ENCODE data around the gene HGD.

DNA sequence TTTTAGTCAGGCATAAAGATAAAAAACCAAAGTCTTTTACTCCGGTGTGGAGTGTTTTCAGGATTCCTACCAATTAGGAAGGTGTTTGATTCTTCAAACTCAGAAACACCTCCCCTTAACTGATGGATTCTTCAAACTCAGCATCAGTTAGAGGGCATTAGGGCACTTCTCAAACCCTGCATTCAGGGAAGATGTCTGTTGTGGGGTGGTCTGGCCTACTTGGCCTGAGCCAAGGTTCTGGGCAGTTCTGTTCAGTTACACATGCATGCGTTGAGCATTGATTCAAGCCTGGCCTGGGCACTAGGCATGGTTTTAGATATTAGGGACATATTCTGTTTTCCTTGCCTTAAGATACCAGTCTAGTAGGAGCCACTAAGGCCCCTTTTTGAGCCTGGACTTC is 1.0 kb downstream of the HGD start:
- TF ChIP-seq POLR2A (IDR thresholded peaks at IDR 0.05; ENCODE audit: low read length): no peak
- TF ChIP-seq GATA1 (IDR thresholded peaks at IDR 0.05; ENCODE audit: low read depth, low read length): no peak
